PC-3 (cell line): Measurements from ENCODE around the gene TBC1D30.

Experiments
- CTCF ChIP-seq: fragments of 300-600 bp; sonication (generic); conservative IDR thresholded peaks from 2 replicates; pipeline ENCODE4 v1.5.1; 2017; ENCODE audit warnings: antibody characterized with exemption, low read depth, mild to moderate bottlenecking, low read length
- EZH2phosphoT487 ChIP-seq: fragments of 300-600 bp; sonication (generic); IDR thresholded peaks from 2 replicates; pipeline ENCODE4 v1.6.1; 2018; ENCODE audit warnings: mild to moderate bottlenecking, antibody characterized with exemption, low read length, borderline replicate concordance

- no peak for TF ChIP-seq CTCF
- TF ChIP-seq EZH2phosphoT487 = no peak
Observed at GRCh38 chr12:64780132-64780530, 44.3 kb upstream of the TBC1D30 start.
